Astrocyte of the cerebellum (primary cell): ENCODE measurements around the gene ZMIZ1.

Experiments
- DNase-seq: peaks from one replicate; pipeline ENCODE4 v3.0.0-alpha.2; 2011; ENCODE audit warnings: low read depth
- H3K4me3 ChIP-seq: 2 replicates; pipeline ENCODE4 v1.5.1; 2011; ENCODE audit warnings: mild to moderate bottlenecking, low read depth, low read length, moderate library complexity
- in situ Hi-C: cut with HindIII; loops from 2 replicates; pipeline ENCODE4 v1.10.0; 2017; ENCODE audit warnings: low sequenced_read_pairs
- TF ChIP-seq, protein P1 (sequence below): IDR thresholded peaks from 2 replicates; pipeline ENCODE4 v1.5.1; 2012; ENCODE audit warnings: low read length, low read depth, moderate library complexity, mild to moderate bottlenecking; ENCODE audit errors: missing control alignments

Gene ZMIZ1

DNA sequence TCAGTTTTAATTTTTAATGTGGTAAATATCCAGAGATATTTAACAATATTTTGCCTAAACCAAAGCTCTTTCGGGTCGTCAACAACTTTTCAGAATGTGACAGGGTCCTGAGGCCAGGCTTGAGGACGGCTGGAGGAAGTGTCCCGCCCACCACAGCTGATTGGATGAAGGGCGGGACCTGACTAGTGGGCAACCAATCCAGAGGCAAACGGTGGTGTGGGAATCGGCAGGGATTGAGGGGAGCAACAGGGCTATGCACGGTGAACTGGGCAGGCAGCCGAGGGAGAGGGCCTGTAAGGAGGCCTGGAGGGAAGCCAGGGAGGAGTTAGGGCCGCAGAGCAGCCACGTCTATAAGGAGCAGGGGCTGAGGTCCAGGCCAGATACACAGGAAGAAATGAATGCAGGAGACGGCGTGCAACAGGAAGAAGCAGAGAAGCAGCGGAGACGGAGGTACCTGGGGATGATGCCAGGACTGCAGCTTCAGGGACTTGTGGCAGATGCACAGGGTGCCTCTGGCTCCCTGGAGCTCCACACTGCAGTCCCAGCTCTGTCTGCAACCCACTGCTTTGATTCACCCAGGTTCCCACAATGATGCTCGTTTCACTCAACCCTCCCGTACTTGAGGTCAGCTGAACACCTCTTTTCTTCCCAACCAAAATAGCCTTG is 46.1 kb upstream of the ZMIZ1 start:
- no peak overlapping the region for H3K4me3 ChIP-seq
- TF ChIP-seq, protein P1, sequence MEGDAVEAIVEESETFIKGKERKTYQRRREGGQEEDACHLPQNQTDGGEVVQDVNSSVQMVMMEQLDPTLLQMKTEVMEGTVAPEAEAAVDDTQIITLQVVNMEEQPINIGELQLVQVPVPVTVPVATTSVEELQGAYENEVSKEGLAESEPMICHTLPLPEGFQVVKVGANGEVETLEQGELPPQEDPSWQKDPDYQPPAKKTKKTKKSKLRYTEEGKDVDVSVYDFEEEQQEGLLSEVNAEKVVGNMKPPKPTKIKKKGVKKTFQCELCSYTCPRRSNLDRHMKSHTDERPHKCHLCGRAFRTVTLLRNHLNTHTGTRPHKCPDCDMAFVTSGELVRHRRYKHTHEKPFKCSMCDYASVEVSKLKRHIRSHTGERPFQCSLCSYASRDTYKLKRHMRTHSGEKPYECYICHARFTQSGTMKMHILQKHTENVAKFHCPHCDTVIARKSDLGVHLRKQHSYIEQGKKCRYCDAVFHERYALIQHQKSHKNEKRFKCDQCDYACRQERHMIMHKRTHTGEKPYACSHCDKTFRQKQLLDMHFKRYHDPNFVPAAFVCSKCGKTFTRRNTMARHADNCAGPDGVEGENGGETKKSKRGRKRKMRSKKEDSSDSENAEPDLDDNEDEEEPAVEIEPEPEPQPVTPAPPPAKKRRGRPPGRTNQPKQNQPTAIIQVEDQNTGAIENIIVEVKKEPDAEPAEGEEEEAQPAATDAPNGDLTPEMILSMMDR: no peak
- DNase-seq: peak; percentile 20
- in situ Hi-C loops: no loop called here

DNA sequence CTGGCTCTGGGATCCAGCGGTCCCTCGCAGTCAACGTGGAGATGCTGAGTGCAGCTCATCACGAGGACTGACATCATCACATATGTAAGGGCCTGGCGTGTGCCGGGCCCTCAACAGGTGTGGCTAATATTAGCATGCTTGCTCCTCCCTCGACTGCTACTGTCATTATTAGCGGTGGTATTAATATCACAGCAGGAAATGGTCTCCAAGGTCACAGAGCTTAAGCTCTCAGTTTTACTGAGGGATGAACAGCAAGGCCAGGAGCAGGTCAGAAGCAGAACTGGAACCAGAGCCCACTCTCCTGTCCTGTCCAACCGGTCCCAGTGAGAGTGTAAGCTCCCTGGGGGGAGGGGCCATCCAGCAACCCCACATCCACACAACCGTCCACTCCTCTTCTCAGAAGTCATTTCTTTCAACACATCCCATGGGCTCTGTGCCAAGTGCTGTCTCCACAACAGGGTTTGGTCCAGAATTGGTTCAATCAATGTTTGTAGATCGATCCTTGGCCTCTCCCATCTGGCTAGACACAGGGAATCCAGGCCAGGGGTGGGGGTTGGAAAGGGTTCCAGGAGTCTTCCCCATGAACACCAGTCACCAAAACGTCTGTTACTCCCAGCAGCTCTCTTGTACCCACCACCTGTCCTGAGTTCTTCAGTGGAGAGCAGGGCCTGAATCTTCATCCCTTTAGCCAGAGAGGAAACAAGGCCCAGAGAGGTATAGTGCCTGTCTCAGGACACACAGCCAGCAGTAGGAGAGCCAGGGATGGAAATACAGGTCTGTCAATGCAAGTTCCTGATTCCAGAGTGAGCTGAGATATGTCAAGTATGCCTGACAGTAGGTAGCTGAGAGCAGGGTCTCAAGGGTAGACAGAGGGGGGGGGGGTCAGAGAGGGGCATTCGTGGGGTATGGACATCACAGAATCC is 45.3 kb upstream of the ZMIZ1 start:
- TF ChIP-seq, protein P1: no peak
- in situ Hi-C loops: no loop called here

DNA sequence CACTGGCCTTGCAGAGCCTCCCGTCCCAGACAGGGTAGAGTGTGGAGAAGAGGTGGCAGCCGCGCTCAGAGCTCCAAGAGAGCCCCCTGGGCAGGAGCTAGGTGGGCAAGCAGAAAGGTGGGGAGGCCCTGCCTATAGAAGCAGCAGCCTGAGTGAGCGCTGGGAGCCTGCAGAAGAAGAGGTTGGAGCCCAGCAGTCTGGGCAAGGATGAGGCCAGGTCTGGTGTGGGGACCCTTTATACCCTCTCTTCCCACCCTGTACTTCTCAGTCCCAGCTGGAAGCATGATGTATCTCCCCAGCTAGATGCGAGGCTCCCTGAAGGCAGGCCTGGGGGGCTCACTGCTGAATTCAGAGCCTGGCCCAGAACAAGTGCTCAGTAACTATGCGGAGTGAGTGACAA is 44.5 kb upstream of the ZMIZ1 start:
- in situ Hi-C loops: no loop called here
- DNase-seq: no peak
- H3K4me3 ChIP-seq: no peak overlapping the region
- TF ChIP-seq, protein P1: no peak

More for the DNA sequence above, 45.3 kb upstream of the ZMIZ1 start:
- no peak for DNase-seq
- H3K4me3 ChIP-seq: no peak overlapping the region

DNA sequence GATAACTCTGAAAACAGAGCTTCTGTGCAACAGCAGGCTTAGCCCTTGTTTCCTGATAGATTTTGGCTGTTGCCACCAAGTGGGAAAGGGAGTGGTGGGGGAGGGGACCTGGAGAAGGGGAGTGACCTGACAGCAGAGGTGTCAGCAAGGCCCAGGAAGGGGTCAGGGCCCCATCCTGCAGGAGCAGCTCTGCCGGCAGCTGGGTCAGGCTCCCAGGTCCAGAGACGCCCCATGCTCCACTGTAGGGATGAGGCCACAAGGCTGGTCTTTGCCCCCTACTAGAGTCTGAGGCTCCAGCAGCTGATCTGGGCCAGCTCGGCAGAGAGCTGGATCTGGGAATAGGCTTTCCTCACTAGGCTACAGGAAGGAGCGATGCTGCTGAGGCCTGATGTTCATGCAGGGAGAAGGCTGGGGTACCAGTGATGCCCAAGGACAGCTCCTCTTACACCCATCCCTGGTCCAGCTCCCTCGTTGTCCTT is 44.0 kb upstream of the ZMIZ1 start:
- TF ChIP-seq, protein P1: no peak
- DNase-seq: no peak
- in situ Hi-C loops: no loop called here
- H3K4me3 ChIP-seq: no peak overlapping the region

DNA sequence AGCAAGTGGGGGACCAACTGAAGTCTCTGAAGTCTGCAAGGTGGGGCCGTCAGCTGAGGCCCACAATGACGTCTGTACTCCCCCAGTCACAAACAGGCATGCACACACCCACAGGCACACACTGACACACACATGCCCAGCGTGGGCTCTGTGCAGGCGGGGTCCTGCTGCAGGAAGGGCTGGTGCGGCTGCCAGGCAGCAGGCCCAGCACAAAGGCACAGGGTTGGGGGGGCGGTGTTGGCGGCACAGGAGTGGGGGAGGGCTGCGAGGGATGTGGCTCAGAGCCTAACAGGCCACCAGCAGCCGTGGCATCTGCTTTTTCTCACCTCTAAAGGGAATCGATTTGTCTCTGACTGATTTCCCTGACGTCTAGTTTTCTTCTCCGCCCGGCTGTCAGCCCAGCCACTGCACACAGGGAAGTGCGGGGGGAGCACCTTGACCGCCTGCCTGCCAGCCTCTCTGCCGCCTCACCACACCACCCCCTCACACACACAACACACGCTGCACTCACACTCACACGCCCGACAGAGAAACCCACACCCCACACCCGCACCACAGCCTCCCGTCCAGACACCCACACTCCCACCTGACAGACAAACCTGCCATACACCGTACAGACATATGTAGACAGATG is 43.5 kb upstream of the ZMIZ1 start:
- in situ Hi-C loops: no loop called here
- DNase-seq: no peak
- H3K4me3 ChIP-seq: no peak overlapping the region
- TF ChIP-seq, protein P1: no peak

DNA sequence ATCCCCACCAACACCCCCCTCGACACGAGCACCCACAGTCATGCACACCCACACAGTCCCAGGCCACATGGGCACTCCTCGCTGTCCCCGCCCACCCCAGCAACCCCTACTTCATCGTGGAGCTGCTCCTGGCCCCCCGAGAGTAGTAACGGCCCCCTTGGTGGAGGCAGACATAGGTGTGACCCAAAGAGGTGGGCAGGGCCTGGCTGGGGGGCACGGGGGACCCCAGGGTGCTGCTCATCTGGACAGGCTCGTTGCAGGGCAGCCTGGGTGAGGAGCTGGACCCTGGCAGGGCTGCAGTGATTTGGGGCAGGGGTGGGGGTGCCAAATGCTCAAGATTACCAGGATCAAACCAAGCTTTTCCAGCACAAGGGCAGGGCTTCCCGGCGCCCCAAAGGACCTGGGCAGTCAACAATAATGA is 42.4 kb upstream of the ZMIZ1 start:
- H3K4me3 ChIP-seq: no peak overlapping the region
- in situ Hi-C loops: no loop called here
- no peak for DNase-seq
- TF ChIP-seq, protein P1: no peak
